ENCODE results near the gene JPH4. TPM values are rescaled to one million over a fixed set of nuclear protein-coding genes. Genes with fewer than 3 reads are reported as not detected.

JPH4 gene
- total and polyA plus RNA-seq, 2 experiments from 2014 or later: 2.7 TPM

DNA sequence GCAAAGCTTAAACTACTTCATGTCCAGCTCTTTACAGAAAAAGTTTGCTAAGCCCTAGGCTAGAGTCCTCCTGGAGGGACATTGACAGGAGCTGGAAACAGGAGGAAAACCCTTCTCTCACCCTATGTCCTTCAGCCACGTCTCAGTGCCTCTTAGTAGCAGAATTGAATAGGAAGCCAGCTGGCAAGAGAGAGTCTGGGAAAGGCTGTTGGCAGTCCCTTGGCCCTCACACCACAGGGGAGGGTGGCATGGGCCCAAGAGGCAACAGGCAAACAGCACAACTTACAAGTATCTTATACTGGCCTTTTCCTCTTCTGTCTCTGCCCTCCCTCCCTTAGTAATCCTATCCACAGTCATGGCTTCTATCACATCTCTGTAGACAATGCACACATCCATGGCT, 29.9 kb upstream of the JPH4 start:
- no peaks in the 10 kb centered on the region for H3K27me3 ChIP-seq
- H3K27ac ChIP-seq: peak overlapping the region; percentile 70
- H3K36me3 ChIP-seq (replicated peaks; ENCODE audit: insufficient read depth, low read depth): no peaks in the 10 kb centered on the region
- H3K4me3 ChIP-seq: no peak overlapping the region
- H3K4me1 ChIP-seq (ENCODE audit: insufficient read depth): peaks cover 28% of the 10 kb centered on the region
- DNase-seq (ENCODE audit: low spot score): no peak
- H4K20me1 ChIP-seq (ENCODE audit: insufficient read depth, poor library complexity, severe bottlenecking): no peaks in the 10 kb centered on the region
- TF ChIP-seq EZH2 (IDR thresholded peaks at IDR 0.05; ENCODE audit: borderline replicate concordance) (no peak), EZH2phosphoT487 (IDR thresholded peaks at IDR 0.05; ENCODE audit: low read depth, severe bottlenecking, unreplicated experiment) (no peak)
- TF ChIP-seq, protein P1, sequence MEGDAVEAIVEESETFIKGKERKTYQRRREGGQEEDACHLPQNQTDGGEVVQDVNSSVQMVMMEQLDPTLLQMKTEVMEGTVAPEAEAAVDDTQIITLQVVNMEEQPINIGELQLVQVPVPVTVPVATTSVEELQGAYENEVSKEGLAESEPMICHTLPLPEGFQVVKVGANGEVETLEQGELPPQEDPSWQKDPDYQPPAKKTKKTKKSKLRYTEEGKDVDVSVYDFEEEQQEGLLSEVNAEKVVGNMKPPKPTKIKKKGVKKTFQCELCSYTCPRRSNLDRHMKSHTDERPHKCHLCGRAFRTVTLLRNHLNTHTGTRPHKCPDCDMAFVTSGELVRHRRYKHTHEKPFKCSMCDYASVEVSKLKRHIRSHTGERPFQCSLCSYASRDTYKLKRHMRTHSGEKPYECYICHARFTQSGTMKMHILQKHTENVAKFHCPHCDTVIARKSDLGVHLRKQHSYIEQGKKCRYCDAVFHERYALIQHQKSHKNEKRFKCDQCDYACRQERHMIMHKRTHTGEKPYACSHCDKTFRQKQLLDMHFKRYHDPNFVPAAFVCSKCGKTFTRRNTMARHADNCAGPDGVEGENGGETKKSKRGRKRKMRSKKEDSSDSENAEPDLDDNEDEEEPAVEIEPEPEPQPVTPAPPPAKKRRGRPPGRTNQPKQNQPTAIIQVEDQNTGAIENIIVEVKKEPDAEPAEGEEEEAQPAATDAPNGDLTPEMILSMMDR (IDR thresholded peaks at IDR 0.05; ENCODE audit: poor library complexity): no peak
- no peaks in the 10 kb centered on the region for H3K9me2 ChIP-seq (replicated peaks; ENCODE audit: insufficient read depth)
- H3K4me2 ChIP-seq: no peak overlapping the region
- no peaks in the 10 kb centered on the region for H3K79me2 ChIP-seq
- WGBS (ENCODE audit: low lambda C conversion rate, missing lambda C conversion rate): 36% methylated on average over 1 of the region's 1 CpG
- no peak overlapping the region for H2AFZ ChIP-seq
- no peaks in the 10 kb centered on the region for H3K9me3 ChIP-seq (ENCODE audit: low read depth)

DNA sequence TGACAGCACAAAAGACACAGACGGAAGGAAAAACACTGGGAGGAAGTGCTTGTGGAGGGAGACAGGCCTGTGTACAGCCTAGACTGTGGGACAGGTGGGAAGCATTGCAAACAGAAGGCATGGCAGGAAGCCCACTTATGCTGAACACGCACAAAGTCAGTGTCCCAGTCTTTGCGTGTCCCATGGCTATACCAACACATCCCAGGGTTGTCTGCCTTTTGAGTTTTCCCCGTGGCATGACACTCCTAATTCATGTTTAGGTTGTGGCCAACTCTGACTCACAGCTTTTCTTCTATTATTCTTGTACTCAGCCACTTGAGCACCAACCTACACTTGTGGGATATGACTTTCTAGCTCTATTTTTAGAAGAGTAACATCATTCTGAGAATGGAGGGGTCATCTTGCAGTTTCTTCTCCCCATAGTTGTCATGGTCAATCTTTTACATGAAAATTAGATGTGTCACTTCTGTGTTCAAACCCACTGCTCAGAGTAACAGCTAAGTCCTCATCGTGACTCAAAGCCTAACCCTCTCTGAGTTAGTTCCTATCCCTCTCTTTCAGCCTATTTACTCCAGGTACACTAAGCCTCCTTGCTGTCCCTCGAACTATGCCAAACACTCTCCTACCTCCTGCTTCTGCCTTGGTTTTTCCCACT, 27.5 kb upstream of the JPH4 start:
- Histone ChIP-seq H3K4me2 (no peak overlapping the region), H3K4me3 (no peak overlapping the region), H3K9me3 (ENCODE audit: low read depth) (no peaks in the 10 kb centered on the region), H2AFZ (no peak overlapping the region), H3K9me2 (replicated peaks; ENCODE audit: insufficient read depth) (no peaks in the 10 kb centered on the region), H3K27me3 (no peaks in the 10 kb centered on the region), H3K79me2 (no peaks in the 10 kb centered on the region), H4K20me1 (ENCODE audit: insufficient read depth, poor library complexity, severe bottlenecking) (no peaks in the 10 kb centered on the region), H3K4me1 (ENCODE audit: insufficient read depth) (peaks cover 15% of the 10 kb centered on the region), H3K27ac (no peak overlapping the region), H3K36me3 (replicated peaks; ENCODE audit: insufficient read depth, low read depth) (no peaks in the 10 kb centered on the region)
- no peak for DNase-seq (ENCODE audit: low spot score)
- 74% methylated on average over 6 of the region's 6 CpGs for WGBS (ENCODE audit: low lambda C conversion rate, missing lambda C conversion rate)
- TF ChIP-seq EZH2 (IDR thresholded peaks at IDR 0.05; ENCODE audit: borderline replicate concordance) (no peak), EZH2phosphoT487 (IDR thresholded peaks at IDR 0.05; ENCODE audit: low read depth, severe bottlenecking, unreplicated experiment) (no peak)
- TF ChIP-seq, protein P1 (IDR thresholded peaks at IDR 0.05; ENCODE audit: poor library complexity): no peak

DNA sequence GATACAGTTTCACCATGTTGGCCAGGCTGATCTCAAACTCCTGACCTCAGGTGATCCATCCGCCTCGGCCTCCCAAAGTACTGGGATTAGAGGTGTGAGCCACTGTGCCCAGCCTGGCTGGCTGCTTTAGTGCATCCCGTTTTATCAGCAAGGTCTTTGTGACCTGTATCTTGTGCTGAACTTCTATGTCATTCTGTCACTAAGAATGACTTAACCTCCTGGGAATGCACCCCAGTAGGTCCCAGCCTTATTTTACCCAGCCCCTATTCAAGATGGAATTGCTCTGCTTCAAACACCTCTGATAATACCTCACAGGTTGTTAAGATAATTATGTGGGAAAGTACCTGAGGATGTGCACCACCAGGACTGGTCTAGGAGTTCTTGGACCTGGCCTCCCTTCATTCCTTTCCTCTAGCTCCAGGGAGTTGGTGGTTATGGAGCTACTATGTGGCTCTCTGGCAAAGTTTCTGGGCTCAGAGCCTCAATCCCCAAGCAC, 26.1 kb upstream of the JPH4 start:
- Histone ChIP-seq H3K27me3 (no peaks in the 10 kb centered on the region), H3K79me2 (no peaks in the 10 kb centered on the region), H3K4me1 (ENCODE audit: insufficient read depth) (peaks cover 3% of the 10 kb centered on the region), H3K9me2 (replicated peaks; ENCODE audit: insufficient read depth) (no peaks in the 10 kb centered on the region), H3K4me3 (no peak overlapping the region), H3K4me2 (no peak overlapping the region), H3K36me3 (replicated peaks; ENCODE audit: insufficient read depth, low read depth) (no peaks in the 10 kb centered on the region), H3K9me3 (ENCODE audit: low read depth) (no peaks in the 10 kb centered on the region), H3K27ac (peak overlapping the region; percentile 62), H4K20me1 (ENCODE audit: insufficient read depth, poor library complexity, severe bottlenecking) (no peaks in the 10 kb centered on the region), H2AFZ (no peak overlapping the region)
- DNase-seq (ENCODE audit: low spot score): peak; percentile 25
- 71% methylated on average over 3 of the region's 3 CpGs for WGBS (ENCODE audit: low lambda C conversion rate, missing lambda C conversion rate)
- TF ChIP-seq EZH2 (IDR thresholded peaks at IDR 0.05; ENCODE audit: borderline replicate concordance) (no peak), EZH2phosphoT487 (IDR thresholded peaks at IDR 0.05; ENCODE audit: low read depth, severe bottlenecking, unreplicated experiment) (no peak)
- TF ChIP-seq, protein P1 (IDR thresholded peaks at IDR 0.05; ENCODE audit: poor library complexity): no peak
